Transverse colon (tissue), 4 donors: Measurements from ENCODE around the gene ZHX3. TPM values are rescaled to one million over a fixed set of nuclear protein-coding genes. Genes with fewer than 3 reads are reported as not detected.
A peak's percentile ranks its signal among the peaks of the same experiment; 100 is the strongest.

Experiments
- DNase-seq: peaks from one replicate; pipeline ENCODE4 v3.0.0-alpha.2; 2019
- H3K27ac ChIP-seq, 4 donors: fragments of 200-600 bp; sonication (generic); 2 replicates each; pipeline ENCODE4 v1.5.1; 2016 to 2018; ENCODE audit warnings: inconsistent platforms in 4 of 4
- H3K27me3 ChIP-seq: fragments of 200-600 bp; sonication (generic); 2 replicates; pipeline ENCODE4 v1.5.1; 2017; ENCODE audit warnings: inconsistent platforms
- H3K36me3 ChIP-seq, 4 donors: fragments of 200-600 bp; sonication (generic); 2 replicates each; pipeline ENCODE4 v1.5.1; 2017 to 2019; ENCODE audit warnings: inconsistent platforms in 4 of 4
- H3K4me1 ChIP-seq, 4 donors: fragments of 200-600 bp; sonication (generic); 2 replicates each; pipeline ENCODE4 v1.5.1; 2017 to 2020; ENCODE audit warnings: inconsistent platforms in 4 of 4
- H3K4me3 ChIP-seq, 4 donors: fragments of 200-600 bp; sonication (generic); 1 replicate in 1 of 4; 2 replicates in 3 of 4; pipeline versions ENCODE4 v1.5.1 to v1.6.1; 2017 to 2019; ENCODE audit warnings: inconsistent platforms in 4 of 4
- H3K9me3 ChIP-seq, 2 donors: fragments of 200-600 bp; sonication (generic); 2 replicates each; pipeline ENCODE4 v1.5.1; 2017 to 2019; ENCODE audit warnings: inconsistent platforms in 2 of 2
- CTCF ChIP-seq, 5 experiments: fragments of 200-600 bp in 3 of 5; fragments of 450-650 bp in 2 of 5; sonication (generic) in 3 of 5; IDR thresholded peaks; 1 replicate in 2 of 5; 2 replicates in 3 of 5; pipeline ENCODE4 v1.5.1; 2016 to 2017; ENCODE audit warnings: antibody characterized with exemption in 5 of 5, inconsistent platforms in 3 of 5, mild to moderate bottlenecking in 2 of 5, moderate library complexity in 1 of 5
- EP300 ChIP-seq: sonication (generic); formaldehyde crosslinking; IDR thresholded peaks from one replicate; pipeline ENCODE4 v1.6.1; 2017; ENCODE audit warnings: antibody characterized with exemption, low read depth
- POLR2A ChIP-seq: fragments of 450-650 bp; IDR thresholded peaks from one replicate; pipeline ENCODE4 v1.6.1; 2016; ENCODE audit warnings: antibody characterized with exemption, mild to moderate bottlenecking, moderate library complexity
- POLR2AphosphoS5 ChIP-seq, 3 donors: sonication (generic); formaldehyde crosslinking; IDR thresholded peaks; one replicate each; pipeline ENCODE4 v1.6.1; 2016; ENCODE audit warnings: antibody characterized with exemption in 3 of 3
- WGBS, 2 donors: methylation state at CpG; one replicate each; pipeline ENCODE4 v1.1.5; 2018; ENCODE audit warnings: low coverage in 1 of 2; 5-methylcytosine and 5-hydroxymethylcytosine counted together
- in situ Hi-C, 4 donors: fragments of 200-750 bp; cut with MboI; loops; one replicate each; pipeline versions ENCODE4 v1.15.0 to v1.15.1; 2017; ENCODE audit warnings: low sequenced_read_pairs in 3 of 4, low pct_ligation_motif_present in 1 of 4, low pct_unique_long_range_greater_than_20kb in 1 of 4
- intact Hi-C: fragments of 100-400 bp; cut with DNase I; formaldehyde crosslinking; loops from one replicate; pipeline ENCODE4 v1.15.1; 2023; ENCODE audit warnings: low total_unique reads
- total RNA-seq, 4 donors: library from RNA; depleted of rRNA; stranded (reverse); fragments of >200 nt; gene quantifications; one replicate each; pipeline ENCODE4 v1.1.0, GENCODE V29; 2016

The ZHX3 gene
- total RNA-seq, 4 donors from 2014 or later: 22.7 to 34.8 (median 26.4) TPM

GRCh38 chr20:41168281-41169161 lies 149.0 kb downstream of the ZHX3 start:
- H3K27ac ChIP-seq: no peak overlapping the region
- intact Hi-C loops: no loop called here
- WGBS, 2 donors: 89 to 100% methylated on average over 1 to 10 of the region's 10 CpGs
- TF ChIP-seq CTCF (IDR thresholded peaks at IDR 0.05) (no peak), EP300 (no peak), POLR2AphosphoS5 (IDR thresholded peaks at IDR 0.05) (no peak), POLR2A (no peak)
- in situ Hi-C loops: no loop called here
- peaks cover 0 to 12% (median 8%) of the 10 kb centered on the region in 4 donors for H3K4me1 ChIP-seq
- peak; percentile 4 for DNase-seq
- H3K4me3 ChIP-seq: no peak overlapping the region
- H3K27me3 ChIP-seq: no peaks in the 10 kb centered on the region
- no peaks in the 10 kb centered on the region for H3K9me3 ChIP-seq
- H3K36me3 ChIP-seq: peaks cover 0 to 45% (median 29%) of the 10 kb centered on the region in 4 donors

- H3K36me3 ChIP-seq: peaks cover 0 to 51% (median 30%) of the 10 kb centered on the region in 4 donors
- WGBS, 2 donors: 66 to 86% methylated on average over 2 to 11 of the region's 11 CpGs
- in situ Hi-C loops: no loop called here
- TF ChIP-seq POLR2AphosphoS5 (IDR thresholded peaks at IDR 0.05) (no peak), POLR2A (no peak), CTCF (IDR thresholded peaks at IDR 0.05) (no peak), EP300 (no peak)
- H3K4me1 ChIP-seq: peaks cover 0 to 10% (median 5%) of the 10 kb centered on the region in 4 donors
- H3K9me3 ChIP-seq: no peaks in the 10 kb centered on the region
- no peak overlapping the region for H3K27ac ChIP-seq
- DNase-seq: peak; percentile 5
- H3K27me3 ChIP-seq: no peaks in the 10 kb centered on the region
- intact Hi-C loops: no loop called here
- H3K4me3 ChIP-seq: no peak overlapping the region
Observed at GRCh38 chr20:41167481-41168253, 149.9 kb downstream of the ZHX3 start.

GRCh38 chr20:41167118-41167470 lies 150.4 kb downstream of the ZHX3 start:
- intact Hi-C loops (no loop called here), in situ Hi-C loops (no loop called here)
- H3K9me3 ChIP-seq: no peaks in the 10 kb centered on the region
- H3K36me3 ChIP-seq: peaks cover 0 to 51% (median 30%) of the 10 kb centered on the region in 4 donors
- peaks cover 0 to 4% (median 1%) of the 10 kb centered on the region in 4 donors for H3K4me1 ChIP-seq
- H3K27me3 ChIP-seq: no peaks in the 10 kb centered on the region
- H3K4me3 ChIP-seq: no peak overlapping the region
- H3K27ac ChIP-seq: no peak overlapping the region
- WGBS, 2 donors: 97 to 100% methylated on average over 1 to 3 of the region's 3 CpGs
- peak; percentile 5 for DNase-seq
- TF ChIP-seq POLR2A (no peak), CTCF (IDR thresholded peaks at IDR 0.05) (no peak), POLR2AphosphoS5 (IDR thresholded peaks at IDR 0.05) (no peak), EP300 (no peak)
